GM21786 (cell line): ENCODE results near the gene LIPE.

Source experiments
- ATAC-seq: cut with Tn5 transposase; IDR thresholded peaks from one replicate; pipeline ENCODE4 v1.9.1; 2021; ENCODE audit not compliant: unreplicated experiment

LIPE gene

DNA sequence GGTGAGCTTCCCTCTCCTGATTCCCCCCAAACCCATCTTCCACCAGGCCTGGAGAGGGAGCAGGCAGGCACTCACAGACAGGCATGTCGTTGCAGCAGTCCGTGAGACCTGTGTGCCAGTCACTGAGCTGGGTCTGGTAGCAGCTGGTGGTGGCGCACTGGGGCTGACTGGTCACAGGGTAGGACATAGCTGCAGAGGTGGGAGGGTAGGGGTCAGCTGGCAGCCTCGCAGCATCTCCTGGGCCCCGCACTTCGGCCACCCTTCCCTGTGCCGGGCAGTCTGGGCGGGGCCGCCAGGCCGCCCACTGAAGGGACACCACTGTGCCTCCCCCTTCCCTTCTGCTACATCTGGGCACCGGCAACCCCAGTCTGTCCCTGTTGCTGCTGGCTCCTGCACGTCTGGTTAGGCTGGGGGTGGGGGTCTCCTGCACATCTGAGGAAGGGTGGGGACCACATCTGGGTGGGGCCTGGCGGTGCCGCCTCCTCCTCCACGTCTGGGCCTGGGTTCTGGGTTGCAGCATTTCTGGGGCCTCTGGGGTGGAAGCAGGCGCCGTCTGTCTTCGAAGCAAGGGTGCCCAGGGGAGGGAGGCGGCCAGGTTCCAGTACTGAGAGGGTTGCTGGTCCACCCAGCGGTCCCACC is 38.2 kb downstream of the LIPE start:
- no peak for ATAC-seq

DNA sequence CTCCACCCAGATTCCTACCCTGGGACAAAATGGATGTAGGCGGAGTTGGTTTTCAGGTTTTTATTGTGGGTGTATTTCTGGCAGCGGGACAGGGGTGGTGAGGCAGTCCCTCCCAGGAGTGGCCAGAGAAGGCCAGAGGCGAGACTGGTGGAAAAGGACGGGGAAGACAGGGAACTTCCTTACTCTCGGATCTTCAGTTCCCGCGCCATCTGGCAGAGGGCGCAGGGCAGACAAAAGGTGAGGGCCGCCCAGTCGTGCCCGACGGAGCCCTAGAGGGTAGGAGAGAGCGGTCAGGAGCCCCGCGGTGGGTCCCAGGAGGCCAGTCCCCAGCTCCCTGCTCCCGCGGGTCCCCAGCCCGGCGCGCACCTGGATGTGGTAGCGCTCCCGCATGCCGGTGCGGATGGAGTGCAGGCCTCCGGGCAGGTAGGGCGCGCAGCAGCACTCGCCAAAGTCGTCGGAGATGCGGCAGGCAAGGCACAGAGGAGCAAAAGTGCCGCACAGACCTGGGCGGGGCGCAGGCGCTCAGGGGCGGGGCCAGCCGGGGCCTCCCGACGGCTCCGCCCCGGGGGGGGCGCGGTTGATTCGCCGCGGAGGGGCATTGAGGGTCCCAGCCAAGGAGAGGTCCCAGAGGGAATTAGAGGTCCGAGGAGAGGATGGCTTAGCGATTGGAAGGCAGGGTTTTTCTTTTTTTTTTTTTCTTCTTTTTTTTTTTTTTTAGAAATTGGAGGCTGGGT is 40.0 kb downstream of the LIPE start:
- no peak for ATAC-seq

DNA sequence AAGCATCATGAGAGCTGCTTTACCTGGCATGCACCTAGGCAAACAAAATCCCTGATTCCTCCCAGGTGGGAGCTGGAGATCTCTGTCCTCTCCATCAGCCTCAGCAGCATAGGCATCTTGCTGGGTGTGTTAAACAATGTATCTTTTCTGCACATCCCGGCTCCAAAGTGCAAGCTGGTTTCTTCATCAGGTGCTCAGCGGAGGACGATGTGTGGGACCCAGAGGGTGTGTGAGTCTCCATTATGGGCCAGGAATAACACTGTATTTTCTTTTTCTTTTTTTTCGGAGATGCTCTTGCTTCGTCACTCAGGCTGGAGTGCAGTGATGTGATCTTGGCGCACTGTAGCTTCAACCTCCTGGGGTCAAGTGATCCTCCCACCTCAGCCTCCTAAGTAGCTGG is 47.0 kb downstream of the LIPE start:
- ATAC-seq = no peak

DNA sequence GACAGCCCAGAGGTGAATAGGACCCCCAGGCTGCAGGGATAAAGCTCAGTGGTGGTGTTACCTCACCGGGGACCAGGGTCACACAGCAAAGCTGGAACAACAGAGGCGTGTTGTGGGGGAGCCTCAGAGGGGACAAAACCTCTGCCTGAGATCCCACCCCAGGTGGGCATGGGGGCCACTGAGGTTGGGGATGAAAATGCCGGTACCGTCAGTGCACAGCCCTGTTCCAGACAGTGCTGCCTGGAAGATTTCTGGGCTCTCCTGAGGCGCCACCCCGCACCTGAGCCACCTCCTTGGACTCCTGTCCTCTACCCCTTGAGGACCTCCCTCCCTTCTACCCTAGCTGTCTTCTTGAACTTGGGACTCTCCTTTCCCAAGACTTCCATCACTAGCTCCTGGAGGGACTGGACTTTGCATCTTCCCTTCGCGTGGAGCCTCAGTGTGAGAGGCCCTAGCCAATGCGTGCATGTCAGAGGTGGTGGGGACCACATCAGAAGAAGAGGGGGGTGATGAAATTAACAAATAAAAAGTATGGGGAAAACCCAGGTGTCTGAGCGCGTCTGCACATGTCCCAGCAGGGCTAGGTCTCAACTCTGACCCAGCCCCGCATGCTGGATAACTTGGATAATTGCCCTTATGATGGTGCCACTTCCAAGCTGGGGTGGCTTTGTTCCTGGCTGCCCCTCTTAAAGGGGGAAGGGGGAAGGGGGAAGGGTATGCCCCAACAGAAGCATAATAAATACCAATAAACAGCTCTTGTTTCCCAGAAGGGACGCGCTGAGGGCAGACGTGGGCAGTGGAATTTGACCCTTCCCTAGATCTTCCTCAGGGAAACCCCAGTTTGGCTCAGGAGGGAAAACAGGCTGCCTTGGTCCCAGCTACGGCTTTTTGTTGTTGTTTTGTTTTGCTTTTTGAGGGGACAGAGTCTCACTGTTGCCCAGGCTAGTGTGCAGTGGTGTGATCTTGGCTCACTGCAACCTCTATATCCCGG is 48.7 kb downstream of the LIPE start:
- no peak for ATAC-seq

DNA sequence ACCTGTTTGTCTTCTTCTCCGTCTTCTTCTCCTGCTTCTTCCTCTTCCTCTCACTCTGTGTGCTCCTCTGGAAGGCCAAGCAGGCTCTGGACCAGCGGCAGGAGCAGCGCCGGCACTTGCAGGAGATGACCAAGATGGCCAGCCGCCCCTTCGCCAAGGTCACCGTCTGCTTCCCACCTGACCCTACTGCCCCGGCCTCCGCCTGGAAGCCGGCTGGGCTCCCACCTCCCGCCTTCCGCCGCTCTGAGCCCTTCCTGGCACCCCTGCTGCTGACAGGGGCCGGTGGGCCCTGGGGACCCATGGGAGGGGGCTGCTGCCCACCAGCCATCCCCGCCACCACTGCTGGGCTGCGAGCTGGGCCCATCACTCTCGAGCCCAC is 51.0 kb downstream of the LIPE start:
- no peak for ATAC-seq

DNA sequence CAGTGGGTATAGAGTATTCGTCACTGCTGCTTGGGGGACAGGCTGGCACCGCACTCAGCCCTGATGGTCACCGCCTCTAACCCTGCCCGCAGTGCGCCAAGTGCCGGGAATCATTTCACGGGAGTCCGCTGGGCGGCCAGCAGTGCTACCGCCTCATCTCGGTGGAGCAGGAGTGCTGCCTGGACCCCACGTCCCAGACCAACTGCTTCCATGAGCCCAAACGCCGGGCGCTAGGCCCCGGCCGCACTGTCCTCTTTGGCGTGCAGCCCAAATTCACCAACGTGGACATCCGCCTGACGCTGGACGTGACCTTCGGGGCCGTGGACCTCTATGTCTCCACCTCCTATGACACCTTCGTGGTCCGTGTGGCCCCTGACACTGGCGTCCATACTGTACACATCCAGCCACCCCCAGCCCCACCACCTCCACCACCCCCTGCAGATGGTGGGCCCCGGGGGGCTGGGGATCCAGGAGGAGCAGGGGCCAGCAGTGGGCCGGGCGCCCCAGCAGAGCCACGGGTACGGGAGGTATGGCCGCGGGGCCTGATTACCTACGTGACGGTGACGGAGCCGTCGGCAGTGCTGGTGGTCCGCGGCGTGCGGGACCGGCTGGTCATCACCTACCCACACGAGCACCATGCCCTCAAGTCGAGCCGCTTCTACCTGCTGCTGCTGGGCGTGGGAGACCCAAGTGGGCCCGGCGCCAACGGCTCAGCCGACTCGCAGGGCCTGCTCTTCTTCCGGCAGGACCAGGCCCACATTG is 51.6 kb downstream of the LIPE start:
- ATAC-seq = no peak

DNA sequence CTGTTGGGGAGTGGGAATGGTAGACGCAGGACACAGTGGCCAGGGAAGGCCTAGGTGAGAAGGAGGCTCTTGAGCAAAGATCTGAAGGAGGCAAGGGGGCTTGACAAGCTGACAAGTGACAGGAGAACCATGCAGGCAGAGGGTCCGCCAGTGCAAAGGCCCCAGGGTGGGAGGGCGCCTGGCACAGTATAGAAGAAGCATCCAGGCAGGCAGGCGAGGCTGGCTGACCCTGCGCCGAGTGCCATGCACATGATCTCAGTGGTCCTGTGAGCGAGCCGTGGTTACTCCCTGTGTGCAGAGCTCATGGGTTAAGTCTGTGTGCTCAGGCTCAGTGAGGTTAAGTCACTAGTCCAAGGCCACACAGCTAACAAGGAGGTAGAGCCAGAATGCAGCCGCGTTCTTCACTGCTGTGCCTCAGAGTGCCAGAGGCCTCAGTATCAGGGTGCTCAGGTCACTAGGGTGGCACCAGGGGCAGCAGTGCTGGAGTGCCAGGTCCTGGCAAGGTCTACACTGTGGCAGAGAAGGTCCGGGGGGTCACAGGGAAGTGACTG is 52.3 kb downstream of the LIPE start:
- ATAC-seq = no peak

DNA sequence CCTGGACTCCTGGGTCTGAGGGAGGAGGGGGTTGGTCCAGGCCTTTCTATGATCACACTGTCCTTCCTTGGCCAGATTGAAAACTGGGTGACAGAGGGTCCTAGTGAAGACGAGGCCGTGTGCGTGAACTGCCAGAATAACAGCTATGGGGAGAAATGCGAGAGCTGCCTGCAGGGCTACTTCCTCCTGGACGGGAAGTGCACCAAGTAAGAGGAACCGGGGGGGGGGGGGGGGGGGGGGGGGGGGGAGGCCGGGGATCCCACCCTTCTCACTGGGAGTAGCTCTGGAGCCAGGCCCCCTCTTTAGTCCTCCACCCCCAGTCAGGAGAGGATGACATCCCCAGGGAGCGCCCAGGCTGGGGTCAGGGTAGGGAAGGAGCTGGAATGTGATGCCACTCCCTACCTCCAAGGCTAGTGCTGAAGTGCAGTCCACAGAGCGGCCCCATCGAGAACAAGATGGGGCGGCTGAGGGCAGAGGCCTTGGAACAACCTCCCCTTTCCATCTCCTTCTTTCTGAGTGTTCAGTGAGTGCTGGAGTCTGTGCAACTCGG is 56.5 kb downstream of the LIPE start:
- no peak for ATAC-seq

DNA sequence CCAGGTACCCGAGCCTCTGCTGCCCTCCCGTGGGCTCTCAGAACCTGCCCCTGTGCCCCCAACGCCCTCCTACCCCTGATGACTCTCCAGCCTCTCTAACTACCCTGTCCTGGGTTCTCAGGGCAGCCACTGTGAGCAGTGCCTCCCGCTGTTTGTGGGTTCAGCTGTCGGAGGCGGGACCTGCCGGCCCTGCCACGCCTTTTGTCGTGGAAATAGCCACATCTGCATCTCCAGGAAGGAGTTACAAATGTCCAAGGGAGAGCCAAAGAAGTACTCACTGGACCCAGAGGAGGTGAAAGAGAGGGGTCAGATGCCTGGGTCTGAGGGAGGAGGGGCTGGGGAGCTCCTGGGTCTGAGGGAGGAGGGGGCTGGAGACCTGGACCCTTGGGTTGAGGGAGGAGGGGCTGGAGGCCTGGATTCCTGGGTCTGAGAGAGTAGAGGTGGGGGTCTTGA is 57.1 kb downstream of the LIPE start:
- ATAC-seq = no peak

DNA sequence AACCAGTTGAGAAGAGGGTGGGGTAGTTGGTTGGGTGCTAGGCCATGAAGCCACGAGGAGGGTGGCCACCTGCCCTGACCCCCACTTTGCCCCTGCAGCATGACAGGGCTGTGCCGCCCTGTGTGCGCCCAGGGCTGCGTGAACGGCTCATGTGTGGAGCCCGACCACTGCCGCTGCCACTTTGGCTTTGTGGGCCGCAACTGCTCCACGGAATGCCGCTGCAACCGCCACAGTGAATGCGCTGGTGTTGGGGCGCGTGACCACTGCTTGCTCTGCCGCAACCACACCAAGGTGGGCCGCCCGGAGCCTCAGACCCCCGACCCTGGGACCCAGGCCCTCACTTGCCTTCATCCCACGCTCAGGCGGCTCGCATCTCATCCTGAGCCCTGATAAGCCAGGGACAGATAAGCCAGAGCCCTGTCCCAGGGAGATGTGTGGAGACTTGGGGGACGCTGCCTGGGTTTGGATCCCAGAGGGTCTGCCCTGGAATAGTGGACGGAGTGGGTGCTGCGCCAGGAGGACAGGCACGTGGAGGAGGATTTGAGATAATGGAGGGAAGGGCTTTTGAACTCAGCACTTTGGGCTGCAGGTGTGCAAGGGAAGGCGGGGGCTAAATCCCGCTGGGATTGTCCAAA is 57.6 kb downstream of the LIPE start:
- no peak for ATAC-seq

DNA sequence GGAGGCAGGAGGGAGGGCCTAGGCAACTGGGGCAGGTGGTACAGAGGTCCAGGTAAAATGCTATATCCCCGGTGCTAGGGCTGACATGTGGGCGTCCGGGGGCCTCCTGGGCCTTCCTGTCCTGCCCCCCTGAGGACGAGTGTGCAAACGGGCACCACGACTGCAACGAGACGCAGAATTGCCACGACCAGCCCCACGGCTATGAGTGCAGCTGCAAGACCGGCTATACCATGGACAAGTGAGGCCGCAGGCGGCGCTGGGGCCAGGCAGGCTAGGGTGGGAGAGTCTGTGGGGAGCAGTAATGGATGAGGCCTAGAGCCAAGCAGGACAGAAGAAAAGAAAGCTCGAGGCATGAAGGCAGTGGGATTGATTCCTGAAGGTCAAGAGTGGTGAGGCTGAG is 58.4 kb downstream of the LIPE start:
- ATAC-seq = no peak

DNA sequence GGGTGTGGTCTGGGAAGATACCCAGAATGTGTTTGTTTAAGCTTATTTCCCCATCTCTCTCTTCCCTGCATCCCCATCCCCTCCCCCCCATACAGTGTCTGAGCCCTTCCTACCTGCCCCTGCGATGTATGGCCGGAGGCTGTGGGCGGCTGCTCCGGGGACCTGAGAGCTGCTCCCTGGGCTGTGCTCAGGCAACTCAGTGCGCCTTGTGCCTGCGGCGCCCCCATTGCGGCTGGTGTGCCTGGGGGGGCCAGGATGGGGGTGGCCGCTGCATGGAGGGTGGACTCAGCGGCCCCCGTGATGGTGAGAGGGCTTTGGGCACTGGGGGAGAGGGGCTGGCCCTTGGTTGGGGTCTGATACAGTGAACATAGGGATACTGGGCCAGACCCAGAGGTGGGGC is 58.8 kb downstream of the LIPE start:
- ATAC-seq = no peak

DNA sequence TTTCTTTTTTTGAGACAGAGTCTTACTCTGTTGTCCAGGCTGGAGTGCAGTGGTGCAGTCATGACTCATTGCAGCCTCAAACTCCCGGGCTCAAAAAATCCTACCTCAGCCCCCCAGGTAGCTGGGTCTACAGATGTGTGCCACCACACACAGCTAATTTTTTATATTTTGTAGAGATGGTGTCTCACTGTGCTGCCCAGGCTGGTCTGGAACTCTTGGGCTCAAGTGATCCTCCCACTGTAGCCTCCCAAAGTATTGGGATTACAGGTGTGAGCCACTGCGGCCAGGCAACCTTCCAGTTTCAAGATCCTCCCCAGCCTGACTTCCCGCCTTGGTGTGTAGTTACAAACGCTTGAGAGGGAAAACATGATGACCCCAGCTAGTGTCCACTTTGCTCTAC is 59.3 kb downstream of the LIPE start:
- no peak for ATAC-seq

DNA sequence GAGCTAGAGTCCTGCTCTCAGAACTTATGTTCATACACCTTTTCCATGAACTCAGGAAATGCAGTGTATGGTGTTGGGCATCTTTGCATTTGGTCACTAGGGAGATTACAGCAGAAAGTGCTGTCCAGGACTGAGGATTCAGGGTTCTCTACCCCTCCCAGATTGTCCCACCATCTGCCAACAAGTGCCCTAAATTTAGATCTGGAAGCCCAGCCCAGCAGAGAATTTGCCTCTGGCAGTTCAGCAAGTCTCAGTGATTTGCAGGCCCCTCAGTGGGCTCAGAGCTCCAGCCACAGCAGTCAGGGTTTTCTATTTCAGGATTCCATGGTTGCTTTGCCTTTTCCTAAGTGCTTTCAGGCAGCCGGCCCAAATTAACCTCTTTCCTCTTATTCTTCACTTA is 60.5 kb downstream of the LIPE start:
- no peak for ATAC-seq

DNA sequence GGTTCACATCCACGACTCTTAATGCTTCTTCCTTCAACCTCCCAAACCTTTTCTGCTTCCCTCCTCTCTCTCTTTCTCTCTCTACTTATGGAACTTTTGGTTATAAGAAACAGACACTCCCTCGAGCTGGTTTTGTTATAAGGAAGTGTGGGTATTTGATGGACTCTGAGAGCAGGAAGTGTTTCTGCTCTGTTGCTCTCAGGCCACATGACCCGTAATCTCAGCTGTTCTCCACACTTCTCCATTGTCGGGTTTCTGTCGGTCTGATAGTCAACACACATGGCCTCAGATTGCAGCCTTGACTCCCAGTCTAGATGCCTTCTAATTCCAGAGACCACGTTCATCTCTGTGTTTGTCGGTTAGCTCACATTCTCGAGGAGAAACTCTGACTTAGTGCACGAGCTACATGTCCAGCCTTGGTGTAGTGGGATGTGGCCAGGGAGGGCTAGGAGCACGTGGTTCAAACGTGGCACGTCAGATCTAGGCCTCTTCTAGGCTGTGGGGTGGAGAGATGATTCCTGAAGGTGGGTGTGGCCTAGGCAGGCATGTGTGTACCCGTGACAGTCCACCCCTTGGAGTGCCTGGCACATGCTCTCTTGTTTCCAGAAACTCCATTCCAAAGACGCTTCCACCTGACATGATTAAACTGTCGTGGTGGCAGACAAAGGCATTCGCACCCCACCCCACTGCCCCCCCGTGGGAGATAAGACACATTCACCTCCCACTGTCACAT is 63.4 kb downstream of the LIPE start:
- no peak for ATAC-seq

DNA sequence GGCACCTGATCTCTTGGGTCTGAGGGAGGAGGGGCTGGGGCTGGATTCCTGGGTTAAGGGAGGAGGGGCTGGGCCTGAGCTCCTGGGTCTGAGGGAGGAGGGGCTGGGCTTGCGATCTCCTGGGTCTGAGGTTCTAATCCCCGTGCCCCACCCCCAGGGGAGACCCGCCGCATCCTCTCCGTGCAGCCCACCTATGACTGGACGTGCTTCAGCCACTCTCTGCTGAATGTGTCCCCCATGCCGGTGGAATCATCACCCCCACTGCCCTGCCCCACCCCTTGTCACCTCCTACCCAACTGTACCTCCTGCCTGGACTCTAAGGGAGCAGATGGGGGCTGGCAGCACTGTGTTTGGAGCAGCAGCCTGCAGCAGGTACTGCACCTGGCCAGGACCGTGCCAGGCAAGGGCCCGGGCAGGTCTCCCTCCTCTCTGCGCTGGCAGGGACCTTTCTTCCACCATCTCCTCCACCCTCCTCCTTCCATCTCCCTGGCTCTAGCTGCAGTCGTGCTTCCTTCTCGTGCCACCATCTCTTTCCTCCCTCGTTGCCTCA is 64.2 kb downstream of the LIPE start:
- ATAC-seq = no peak

DNA sequence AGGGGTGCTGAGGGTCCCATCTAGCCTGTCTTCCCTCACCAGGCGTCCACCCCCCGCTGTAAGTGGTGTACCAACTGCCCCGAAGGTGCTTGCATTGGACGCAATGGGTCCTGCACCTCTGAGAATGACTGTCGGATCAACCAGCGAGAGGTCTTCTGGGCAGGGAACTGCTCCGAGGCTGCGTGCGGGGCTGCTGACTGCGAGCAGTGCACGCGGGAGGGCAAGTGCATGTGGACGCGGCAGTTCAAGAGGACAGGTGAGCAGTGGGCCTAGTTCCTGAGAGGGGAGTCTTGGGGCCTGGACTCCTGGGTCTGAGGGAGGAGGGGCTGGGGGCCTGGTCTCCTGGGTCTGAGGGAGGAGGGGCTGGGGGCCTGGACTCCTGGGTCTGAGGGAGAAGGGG is 64.8 kb downstream of the LIPE start:
- no peak for ATAC-seq

DNA sequence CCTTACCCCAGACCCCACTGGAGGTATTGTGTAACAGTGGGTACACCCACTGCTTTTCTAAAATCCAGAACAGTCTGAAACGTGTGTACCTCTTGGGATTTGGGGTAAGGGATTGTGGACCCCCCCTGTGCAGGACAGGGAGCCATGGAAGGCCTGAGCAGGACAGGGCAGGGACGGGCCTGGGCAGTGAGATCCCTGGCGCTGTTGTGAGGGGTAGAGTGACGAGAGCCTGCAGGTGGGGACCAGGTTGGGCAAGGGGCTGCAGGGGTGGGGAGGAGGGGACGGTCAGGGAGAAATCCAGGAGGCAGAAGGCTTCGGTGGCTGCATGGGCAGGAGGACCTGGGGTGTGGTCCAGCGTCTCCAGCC is 65.7 kb downstream of the LIPE start:
- no peak for ATAC-seq
